ENCODE results near the gene TRAPPC6A.
"Not testable (repeated sequence)": the region's sequence is repeated elsewhere in the genome, so short reads cannot be mapped to it uniquely, and the experiment has no call there.

TRAPPC6A gene

DNA sequence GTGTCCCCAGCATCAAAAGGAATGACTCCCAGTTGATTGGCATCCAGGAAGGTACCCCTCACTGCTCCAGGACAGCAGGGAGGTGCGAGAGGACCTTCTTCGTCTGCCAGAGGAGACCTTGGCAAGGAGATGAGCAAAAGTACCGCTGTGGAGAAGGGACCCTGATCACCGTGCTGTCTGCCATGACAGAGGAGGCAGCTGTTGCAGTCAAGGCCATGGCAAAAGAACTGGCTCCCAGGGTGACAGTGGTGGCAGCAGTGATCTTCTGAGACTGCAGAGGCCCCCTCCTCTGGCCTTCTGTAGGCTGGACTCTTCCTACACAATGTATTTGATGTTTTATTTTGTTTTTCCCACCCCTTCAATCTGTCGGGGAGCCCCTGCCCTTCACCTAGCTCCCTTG is 49.2 kb downstream of the TRAPPC6A start:
- DNase-seq (ENCODE audit: low spot score): no peak

DNA sequence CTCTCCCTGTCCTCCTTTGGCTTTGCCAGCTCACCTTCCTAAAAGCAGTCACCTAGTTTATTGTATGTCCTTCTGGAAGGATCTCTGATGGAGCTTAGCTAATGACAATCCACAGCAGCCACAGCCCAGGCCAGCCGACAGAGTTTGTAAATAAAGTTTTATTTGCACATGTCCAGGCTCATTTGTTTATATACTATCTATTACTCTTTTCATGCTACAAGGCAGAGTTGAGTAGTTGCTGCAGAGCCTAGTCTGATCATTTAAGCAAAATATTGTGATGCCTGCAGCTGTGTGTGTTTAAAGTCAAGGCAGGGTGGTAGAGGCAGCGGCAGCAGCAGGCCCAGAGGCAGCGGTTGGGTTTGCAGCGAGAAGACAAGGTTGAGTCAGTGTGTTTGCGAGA is 49.9 kb downstream of the TRAPPC6A start:
- DNase-seq (ENCODE audit: low spot score): no peak

DNA sequence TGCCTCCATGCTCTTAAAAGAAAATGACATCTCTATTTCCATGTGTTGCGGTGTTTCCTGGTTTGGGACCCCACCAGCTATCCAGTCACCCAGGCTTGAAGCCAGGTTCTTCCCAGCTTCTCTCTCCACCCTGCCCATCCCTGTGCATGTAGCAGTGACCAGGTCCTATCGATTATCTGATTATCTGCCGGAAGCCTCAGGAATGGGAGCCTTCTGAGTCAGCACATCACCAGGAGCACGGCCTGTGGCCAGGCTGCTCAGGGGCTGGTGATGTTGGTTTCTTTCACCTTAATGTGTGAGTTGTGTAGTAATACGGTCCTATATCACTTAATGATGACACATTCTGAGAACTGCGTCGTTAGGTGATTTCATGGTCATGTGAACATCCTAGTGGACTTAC is 51.4 kb downstream of the TRAPPC6A start:
- DNase-seq (ENCODE audit: low spot score): no peak

DNA sequence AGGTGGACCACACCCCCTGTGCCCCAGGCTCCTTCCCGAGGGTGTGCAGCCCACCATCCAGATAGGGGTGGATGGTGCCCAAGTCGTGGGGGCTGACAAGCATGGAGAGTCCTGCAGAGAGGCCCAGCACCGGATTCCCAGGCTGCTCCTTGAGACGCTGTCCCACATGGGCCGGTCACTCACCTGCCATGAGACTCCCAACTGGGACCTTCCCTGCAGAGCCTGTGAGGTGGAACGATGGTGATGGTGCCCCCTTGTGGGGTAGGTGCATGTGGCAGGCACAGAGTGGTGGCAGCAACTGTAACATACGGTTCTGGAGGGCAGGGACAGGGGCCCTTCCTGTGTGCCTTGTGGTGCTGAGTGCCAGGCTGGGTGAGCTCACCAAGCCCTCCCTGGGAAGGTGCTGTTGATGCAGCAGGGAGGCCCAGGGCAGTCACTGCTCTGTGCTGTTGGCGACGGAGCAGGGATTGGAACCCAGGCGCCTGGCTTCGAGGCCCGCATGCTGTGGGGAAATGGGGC is 52.0 kb downstream of the TRAPPC6A start:
- DNase-seq (ENCODE audit: low spot score): no peak

DNA sequence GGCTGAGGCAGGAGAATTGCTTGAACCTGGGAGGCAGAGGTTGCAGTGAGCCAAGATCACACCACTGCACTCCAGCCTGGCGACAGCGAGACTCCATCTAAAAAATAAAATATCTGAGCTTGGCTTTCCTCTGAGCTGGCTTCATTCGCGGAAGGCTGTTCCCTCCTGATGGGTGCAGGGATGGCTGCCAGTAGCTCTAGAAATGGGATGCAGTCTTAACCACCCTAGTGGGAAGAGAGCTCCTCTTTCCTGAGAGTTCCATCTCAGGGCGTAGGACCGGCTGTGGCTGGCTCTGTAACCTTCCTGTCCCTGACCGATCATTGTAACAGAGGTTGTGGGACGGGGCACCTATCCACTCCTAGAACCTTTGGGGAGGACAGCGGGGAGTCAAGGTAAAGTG is 52.7 kb downstream of the TRAPPC6A start:
- no peak for DNase-seq (ENCODE audit: low spot score)

DNA sequence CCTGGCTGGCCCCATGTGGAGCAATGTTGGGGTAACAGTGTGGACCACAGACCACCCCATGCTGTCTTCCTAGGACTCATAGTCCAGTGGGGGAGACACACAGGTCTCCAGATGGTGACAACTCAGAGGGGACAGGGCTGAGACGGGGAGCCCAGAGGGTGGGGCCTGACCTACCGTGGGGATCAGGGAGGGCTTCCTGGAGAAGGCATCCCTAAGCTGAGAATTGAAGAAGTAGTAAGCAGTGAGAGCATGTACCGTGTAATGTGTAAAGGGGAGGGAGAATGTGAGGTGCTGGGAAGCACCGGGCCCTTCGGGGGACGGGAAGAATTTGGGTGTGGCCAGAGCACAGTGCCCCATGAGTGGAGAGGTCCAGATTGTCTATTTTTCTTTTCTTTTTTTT is 54.0 kb downstream of the TRAPPC6A start:
- no peak for DNase-seq (ENCODE audit: low spot score)

DNA sequence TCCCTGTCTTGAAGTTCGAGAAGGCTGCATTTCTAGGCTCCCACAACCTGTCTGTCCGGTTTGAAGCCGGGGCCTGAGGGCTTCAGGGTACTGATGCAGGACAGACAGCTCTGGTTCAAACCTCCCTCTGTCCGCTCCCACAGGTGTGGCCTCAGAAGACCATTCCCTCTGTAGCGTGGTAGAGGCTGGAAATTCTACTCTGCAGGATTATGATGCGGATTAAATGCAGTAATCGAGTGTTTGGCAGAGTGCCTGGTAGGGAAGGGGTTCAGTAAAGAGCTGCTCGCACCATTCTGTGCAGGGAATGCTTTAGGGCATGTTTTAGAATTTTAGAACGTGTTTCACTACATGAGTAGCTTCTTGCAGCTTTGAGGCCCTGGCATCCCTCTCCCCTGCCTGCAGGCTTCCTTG is 54.6 kb downstream of the TRAPPC6A start:
- no peak for DNase-seq (ENCODE audit: low spot score)

DNA sequence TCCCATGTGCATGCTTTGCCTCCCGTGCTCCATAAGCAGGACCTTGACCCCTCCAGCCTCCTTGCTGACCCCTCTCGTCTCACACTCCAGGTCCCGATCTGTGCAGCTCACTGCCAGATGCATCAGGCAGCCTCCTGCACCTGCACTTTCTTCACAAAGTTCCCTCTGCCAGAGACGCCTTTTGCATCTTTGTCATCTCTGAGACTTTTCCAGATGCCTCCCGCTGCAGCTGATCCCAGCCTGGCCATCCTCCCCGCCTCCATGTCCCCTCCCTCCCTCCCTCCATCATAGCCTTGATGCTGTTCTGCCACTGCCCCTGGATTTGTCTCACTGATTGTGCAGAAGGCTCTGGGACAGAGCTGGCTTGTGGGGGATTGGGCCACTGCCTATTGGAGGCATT is 55.2 kb downstream of the TRAPPC6A start:
- no peak for DNase-seq (ENCODE audit: low spot score)

DNA sequence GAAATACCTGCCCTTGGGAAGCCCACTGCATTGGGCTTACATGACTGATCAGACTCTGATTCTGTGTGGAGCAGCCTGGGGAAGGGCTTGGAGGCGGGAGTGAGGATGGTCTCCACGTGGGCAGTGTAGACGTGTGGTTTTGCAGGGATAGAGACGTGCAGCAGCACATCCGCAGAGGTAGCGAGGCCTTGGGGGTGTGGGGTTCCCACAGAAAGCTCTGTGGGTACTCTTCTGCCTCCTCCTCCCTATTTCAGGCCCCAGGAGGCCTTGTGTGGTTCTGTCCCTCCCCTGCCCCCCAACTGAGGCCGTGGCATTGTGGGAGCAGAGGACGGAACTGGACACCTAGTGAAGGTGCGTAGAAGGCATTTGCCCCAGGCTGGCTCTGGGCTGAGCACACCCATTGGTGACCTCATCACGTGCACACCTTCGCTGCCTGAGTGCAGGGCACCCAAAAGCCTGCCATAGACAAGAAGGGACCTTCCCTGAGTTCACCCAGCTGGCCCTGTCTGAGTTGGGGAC is 56.2 kb downstream of the TRAPPC6A start:
- no peak for DNase-seq (ENCODE audit: low spot score)

DNA sequence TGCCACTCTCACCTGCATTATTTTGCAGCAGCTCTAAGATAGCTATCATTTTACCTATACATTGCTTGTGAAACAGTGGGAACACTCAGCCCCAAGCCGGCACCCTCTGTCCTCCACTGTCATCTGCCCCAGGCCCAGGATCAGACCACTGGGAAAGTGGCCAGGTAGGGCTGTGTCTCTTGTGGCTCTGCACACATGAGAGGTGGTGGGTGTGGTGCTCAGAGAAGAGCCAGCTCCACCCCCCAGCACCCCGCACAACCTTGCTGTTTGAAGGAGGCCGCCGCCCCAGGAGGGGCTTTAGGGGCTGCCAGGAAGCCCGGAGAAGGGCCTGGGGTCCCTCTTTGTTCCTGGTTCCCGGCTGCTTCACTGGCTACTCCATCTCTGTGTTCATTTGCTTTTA is 58.5 kb downstream of the TRAPPC6A start:
- no peak for DNase-seq (ENCODE audit: low spot score)

DNA sequence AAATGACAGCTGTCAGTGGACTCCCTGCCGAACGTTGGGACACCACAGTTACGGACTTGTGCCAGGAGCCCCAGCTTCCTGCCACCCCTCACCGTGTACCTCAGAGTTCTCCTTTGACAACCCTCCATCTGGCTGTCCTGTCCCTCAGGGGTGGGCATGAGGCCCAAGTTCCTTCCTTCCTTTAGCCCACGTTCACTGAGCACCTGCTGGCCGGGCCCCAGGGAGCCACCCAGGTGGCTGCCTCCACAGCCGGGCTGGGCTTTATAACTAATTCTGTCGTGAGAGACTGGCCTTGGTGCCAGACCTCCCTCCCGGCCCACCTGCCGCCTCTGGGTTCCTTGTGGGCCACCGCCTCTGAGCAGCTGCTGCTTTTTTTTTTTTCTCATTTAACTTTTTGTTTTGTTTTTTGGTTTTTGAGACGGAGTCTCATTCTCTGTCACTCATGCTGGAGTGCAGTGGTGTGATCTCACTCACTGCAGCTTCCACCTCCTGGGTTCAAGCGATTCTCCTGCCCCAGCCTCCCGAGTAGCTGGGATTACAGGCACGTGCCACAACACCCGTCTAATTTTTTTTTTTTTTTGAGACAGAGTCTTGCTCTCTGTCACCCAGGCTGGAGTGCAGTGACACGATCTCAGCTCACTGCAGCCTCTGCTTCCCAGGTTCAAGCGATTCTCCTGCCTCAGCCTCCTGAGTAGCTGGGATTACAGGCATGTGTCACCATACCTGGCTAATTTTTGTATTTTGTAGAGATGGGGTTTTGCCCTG is 59.3 kb downstream of the TRAPPC6A start:
- not testable (repeated sequence) for DNase-seq (ENCODE audit: low spot score)

DNA sequence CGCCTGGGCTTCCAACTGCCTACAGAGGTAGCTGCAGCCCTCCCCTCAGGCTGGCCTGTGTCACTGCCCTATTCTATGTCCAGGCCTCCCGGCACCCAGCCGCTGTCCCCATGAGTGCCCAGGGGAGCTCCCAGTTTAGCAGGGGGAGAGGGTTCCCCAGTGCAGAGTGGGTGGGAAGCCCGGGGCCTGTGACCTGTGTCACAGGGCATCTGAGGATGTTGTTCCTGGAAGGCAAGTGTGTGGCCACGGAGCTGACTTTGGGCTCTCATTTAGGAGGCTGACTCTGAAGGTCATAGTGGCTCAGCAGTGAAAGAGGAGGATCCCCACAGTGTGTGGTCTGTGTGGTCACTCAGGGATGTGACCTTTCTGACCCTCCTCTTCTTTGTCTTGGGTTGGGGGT is 59.9 kb downstream of the TRAPPC6A start:
- no peak for DNase-seq (ENCODE audit: low spot score)

DNA sequence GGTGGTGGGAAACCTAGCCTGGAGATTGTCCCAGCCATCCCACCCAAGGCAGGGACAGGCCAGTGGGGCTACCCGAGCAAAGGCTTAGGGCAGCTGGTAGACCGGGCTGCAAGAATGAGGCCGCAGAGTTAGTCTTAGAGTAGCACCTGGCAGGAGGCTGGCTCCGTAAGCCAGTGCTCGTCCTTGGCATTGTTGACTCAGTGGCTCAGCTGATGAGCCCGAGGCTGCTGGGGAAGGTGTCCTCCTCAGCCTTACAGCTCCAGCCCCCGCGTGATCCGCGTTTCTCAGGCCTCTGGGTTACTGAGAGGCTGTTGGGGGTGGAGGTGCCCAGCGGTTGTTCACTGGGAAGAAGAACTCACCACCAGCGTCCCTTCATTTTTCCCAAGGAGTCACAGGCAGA is 60.4 kb downstream of the TRAPPC6A start:
- DNase-seq (ENCODE audit: low spot score): no peak

DNA sequence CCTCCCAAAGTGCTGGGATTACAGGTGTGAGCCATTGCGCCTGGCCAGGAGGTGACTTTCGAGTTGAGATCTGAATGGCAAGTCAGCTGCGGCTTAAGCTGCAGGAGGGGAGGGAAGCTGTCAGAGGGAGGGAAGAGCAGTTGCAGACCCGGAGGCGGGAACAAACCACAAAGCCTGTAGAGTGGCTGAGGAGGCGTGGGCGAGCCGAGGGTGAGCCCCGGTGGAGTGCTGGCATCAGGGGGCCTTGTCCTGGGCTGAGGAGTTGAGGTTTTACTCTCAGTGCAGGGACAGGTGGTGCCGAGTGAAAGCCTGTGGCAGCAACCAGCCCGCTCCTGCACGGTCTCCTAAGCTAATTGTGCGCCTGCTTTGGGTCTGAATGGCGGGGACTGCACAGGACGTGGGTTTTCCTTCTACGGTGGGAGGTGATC is 60.9 kb downstream of the TRAPPC6A start:
- no peak for DNase-seq (ENCODE audit: low spot score)

DNA sequence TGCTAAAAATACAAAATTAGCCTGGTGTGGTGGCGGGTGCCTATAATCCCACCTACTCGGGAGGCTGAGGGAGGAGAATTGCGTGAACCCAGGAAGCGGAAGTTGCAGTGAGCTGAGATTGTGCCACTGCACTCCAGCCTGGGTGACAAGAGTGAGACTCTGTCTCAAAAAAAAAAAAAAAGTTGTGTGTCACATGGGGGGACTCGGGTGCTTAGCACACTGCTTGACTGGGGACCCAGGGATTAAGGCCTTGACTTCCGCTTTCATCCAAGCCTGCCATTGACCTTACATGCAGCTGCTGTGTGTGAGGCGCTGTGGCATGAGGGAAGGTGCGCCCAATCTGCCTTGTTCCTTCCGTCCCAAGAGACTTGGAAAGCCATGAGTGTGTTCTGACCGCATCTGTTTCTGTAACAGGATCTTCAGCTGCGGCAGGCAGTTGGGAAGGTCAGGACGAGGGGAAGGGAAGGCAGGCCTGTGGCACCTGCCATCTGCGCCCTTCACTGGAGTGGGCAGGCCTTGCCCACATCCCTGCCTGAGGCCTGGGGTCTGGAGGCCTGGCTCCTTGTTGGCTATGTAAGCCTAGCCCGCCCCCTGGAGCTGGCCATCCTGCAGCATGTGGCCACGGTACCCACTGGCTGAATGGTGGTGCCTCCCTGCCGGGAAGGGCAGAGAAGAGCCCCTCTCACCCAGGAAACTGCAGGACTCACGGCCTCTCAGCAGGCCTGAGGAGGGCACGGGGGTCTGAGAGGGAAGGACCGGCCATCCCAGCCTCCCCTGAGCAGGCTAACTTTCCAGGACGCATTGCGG is 62.0 kb downstream of the TRAPPC6A start:
- no peak for DNase-seq (ENCODE audit: low spot score)

DNA sequence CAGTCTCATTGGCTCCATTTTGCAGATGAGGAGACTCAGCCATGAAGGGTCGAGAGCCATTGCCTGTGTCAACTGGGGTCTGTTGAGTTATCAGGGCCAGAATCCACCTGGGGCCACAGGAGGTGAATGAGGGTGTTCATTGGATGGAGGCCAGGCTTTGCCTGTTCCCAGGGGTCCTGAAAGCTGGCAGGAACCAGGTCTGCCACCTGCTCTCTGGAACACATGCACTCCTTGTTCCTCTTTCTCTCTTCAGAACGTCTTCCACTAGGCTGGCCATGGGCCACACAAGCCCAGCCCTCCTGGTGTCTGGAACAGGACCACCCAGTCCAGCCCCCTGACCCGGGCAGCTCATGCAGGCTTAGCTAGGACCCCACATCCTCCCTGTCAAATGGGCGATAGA is 63.9 kb downstream of the TRAPPC6A start:
- DNase-seq (ENCODE audit: low spot score): no peak

DNA sequence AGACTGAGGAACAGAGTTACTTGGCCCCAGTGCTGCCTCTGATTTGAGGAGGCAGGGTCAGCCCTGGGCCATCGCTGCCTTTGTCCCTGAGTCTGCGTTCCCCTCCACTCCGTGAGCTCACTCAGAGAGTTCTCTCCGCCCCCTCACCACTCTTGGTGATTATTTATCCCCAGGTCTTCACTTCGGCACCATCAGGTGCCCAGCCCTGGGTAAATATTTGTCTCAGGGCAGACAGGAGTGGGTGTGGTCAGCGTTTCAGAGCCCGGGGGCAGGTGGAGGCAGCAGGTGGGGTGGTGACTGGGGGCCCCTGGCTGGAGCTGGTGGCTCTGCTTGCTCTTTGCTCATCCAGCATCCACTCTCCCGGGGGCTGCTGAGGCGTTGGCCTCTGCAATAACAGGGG is 64.4 kb downstream of the TRAPPC6A start:
- no peak for DNase-seq (ENCODE audit: low spot score)

Data from COLO829 (cell line).